Activated T-cell treated with anti-CD3 and anti-CD28 coated beads, Interleukin-2, amount 50 U/mL, for 1 hour (primary cell): ENCODE data around the gene SSBP1.

Source experiments
- DNase-seq: peaks from one replicate; pipeline ENCODE4 v3.0.0-alpha.2; 2020

The SSBP1 gene

GRCh38 chr7:141785706-141786552, 47.8 kb downstream of the SSBP1 start:
- no peak for DNase-seq

- DNase-seq = no peak
Observed at GRCh38 chr7:141788296-141788695, 50.1 kb downstream of the SSBP1 start.

DNA sequence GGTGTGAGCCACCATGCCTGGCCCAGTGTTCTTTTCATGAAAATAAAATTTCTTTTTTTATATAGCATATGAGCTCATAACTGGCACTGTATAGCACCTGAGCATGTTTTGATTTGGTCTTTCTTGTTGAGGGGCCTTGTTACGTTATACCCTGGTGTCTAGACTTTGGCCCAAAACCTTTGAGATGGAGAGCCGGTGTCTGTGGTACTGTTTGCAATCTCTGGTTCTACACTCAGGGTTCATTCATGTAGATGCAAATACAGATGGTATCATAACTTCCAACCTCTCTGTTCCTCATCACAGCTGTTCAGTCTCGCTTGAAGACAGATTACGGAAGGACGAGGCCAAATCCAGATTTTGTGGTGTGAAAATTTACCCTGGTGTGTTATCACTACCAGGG, 51.8 kb downstream of the SSBP1 start, which contains the start of gene TAS2R5:
Gene TAS2R5 (plus strand): TSS at position 301 of the 400 bp plus-strand sequence. CDS start 145 bp downstream, outside the sequence.
- DNase-seq = no peak

GRCh38 chr7:141792526-141792925, 54.4 kb downstream of the SSBP1 start:
- DNase-seq = no peak
